Endometrial microvascular endothelial cells (primary cell): ENCODE measurements around the gene PLEKHA7. TPM values are rescaled to one million over a fixed set of nuclear protein-coding genes. Genes with fewer than 3 reads are reported as not detected.
"Not testable (repeated sequence)": the region's sequence is repeated elsewhere in the genome, so short reads cannot be mapped to it uniquely, and the experiment has no call there.

ENCODE experiments used
- in situ Hi-C: cut with HindIII; loops from 2 replicates; pipeline ENCODE4 v1.10.0; 2017; ENCODE audit warnings: low sequenced_read_pairs, low pct_unique_long_range_greater_than_20kb; ENCODE audit errors: inconsistent ontology term
- total RNA-seq: library from RNA; depleted of rRNA; stranded (reverse); fragments of >200 nt; gene quantifications from one replicate; pipeline ENCODE4 v1.2.3, GENCODE V29; 2015; ENCODE audit errors: inconsistent ontology term

Gene PLEKHA7
- total RNA-seq, 1 donor from 2014 or later = 0.19 TPM

DNA sequence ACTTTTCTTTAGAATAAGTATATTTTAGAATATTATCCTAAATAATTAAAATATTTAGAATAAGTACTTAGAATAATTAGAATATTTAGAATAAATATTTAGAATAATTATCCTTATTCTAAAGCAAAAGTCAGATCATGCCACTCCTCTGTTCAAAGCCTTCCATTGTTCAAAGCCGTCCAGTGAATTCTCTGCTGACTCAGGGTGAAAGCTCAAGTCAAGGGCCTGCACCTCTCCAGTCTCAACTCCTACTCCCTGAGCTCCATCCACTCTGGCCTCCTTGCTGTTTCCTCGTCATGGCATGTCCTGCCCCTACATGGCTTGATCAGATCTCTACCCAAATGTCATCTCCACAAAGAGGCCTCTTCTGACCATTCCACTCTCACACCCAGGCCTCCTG is 30.0 kb downstream of the PLEKHA7 start:
- in situ Hi-C loops = no loop called here

DNA sequence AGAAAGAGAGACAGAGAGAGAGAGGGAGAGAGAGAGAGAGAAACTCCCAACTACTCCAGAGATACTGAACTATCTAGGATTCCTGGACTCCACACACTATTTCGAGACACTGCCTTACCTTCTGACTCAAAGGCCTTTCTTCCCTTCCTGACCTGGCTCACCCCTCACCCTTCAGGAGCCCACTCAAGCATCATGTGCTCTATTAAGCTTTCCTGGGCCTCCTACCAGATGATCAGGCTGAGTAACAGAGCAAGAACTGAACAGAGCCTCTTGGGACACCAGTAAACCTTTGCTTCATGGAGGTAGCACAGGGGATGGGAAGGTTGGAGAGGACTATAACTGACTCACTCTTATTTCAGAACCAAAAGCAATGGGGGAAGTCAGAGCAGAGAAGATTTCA is 31.4 kb downstream of the PLEKHA7 start:
- in situ Hi-C loops = no loop called here

DNA sequence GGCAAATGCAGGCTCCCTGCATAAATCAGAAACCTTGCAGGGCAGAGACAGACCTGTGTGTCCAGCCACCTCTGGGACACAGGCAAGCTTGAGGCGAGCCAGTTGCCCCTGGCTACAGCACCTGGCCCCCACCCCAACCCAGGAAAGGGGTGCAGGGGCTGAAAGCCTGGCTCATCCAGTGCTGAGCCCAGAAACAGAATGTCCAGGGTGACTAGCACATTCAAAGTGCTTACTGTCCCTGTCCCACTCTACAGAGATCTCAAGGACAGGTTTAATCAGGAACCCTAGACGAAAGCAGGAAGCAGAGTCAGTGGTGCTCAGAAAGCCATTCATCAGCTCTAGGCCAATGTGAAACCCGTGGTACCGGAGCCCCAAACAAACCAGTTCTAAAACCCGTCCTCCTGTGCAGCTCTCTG is 31.9 kb downstream of the PLEKHA7 start:
- in situ Hi-C loops = no loop called here

DNA sequence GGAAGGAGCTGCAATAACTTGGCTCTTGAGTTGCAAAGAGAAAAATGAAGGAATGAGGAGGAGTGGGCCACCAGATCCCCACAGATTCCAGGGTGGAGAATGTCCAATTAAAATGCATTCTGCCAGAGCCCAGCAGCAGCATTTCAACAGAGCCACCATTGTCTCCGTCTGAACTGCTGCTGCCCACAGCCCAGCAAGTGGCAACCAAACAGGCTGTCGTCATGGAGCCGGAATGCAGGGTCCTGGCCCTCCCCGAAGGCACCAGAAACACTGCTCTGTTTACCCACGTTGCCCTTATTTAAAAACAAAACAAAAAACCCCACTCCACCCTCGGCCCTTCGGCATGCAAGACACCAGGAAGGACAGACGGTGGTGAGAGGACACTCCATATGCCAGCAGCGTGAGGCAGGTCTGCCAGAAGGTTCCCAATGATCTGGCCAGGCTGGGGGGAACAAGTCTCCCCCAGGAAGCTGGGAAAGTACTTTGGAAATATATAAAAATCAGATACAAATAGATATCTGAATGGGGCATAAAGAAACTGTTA is 32.5 kb downstream of the PLEKHA7 start:
- in situ Hi-C loops = no loop called here

DNA sequence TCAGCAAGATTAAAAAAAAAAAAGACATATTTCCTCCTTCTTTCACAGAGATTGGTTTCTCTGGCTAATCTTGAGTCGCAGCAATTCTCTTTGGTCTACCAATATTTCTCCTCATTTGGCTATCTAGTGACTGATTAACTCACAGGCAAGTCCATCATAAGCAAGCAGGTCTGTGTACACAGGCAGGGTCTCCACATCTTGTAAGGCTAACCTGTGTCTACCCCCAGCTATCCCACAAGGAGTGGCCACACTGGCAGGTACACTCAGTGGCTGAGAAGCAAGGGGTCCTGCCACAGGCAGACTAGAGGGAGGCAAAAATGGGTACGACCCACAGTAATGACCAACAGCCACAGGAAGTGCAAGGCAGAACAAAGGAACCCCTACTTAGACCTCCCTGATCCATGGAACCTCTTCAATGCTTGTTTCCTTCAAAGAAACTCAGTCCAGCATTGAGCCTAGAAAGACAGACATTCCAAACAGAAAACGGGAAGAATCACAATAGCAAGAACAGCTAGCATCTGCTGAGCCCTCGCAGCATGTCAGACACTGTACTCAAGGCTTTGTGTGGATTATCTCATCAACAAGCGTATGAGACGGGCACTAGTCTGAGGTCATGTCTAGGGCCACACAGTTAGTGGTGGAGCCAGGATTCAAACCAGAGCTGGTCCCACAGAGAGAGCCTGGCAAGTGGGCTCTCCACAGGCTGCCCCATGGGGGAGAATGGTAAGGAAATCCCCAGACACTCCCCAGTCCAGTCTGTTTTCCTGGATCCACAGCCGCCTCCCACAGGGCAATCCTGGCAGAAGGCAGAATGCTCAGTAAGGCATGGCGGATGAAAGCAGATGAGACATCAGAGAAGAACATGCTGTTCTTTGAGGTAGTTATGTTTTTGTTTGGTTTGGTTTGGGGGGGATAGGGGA is 34.3 kb downstream of the PLEKHA7 start:
- in situ Hi-C loops = no loop called here

GRCh38 chr11:16977994-16978315 is 36.3 kb downstream of the PLEKHA7 start:
- in situ Hi-C loops = no loop called here

- in situ Hi-C loops = no loop called here
Observed at GRCh38 chr11:16977136-16977993, 36.8 kb downstream of the PLEKHA7 start.

DNA sequence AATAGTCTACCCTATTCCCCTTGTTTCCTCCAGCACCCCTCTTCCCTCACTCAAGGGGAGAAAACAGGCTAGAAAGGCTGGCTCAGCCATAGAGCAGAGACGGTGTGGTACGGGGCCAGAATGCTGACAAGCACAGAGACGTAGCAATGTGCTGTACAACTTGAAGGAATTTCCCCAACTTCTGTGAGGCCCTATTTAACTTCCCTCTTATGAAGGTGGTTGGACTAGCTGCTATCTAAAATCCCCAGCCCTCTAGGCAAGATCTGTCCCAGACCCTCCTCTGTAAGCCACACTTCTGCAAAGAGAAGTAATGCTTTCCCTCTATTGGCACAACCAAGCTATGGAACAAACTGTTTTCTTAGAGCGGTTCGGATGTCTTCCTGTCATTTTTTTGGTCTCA is 37.8 kb downstream of the PLEKHA7 start:
- in situ Hi-C loops = no loop called here

DNA sequence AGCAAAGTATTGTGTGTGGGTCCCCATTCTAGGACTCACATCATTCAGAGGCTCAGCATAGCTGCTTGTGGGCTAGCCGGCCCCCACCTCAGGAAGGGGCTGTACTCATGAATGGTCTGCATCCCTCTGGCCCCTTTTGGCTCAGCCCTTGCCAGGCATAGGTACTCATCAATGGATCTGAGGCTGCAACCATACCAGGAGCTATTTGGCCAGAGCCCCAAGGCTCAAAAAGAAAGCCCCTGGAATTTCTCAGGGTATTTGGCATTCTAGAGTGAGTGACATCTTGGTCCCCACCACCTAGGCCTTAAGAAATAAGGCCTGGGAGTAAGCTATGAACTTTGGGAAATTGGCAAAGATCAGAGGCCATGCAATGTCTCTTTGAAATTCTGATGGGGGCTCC is 38.3 kb downstream of the PLEKHA7 start:
- in situ Hi-C loops = no loop called here

DNA sequence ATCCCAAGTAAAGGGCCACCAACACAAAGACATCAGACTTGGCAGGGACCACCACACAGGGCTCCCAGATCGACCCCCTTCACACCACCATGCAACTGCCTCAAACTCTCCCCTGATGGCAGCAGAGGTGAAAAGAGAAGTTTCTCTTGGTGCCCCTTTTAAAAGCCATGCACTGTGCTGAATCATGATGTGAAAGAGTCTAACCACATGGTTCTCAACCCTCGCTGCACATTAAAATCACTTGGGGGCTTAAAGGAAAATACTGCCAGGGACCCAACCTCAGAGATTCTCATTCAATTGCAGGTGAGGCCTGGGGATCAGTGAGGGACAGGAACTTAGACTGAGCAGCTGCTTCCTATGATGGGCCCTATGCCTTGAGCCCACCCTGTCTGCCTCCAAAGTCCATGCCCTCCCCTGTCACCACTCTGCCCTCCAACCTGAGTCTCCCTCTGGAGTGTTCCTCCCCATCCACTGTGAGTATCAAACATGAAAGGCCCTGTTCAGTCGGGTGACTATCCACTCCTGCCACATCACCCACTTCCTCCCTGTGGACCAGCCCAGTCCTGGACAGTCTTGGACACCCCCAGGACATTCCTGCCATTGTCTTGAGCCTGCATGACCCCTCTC is 40.8 kb downstream of the PLEKHA7 start:
- in situ Hi-C loops = no loop called here

GRCh38 chr11:16969010-16969999 is 44.9 kb downstream of the PLEKHA7 start:
- in situ Hi-C loops = no loop called here

DNA sequence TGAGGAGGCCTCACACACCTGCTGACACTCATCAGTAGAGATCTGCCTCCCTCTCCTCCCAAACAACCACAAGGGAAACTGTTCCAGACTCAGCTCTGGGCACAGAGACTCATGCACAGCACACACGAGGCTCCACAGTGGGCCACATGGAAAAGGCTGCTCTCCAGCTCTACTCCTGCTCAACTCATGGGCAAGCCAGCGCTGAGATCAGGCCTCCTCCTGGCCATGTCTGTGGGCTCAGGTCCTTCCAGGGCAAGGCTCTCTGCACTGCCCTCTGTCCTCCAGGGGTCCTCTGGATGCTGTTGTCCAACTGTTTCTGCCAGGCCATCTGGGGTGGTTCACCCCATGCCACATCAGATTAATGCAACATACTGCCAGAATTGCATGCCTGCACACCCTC is 46.0 kb downstream of the PLEKHA7 start:
- in situ Hi-C loops = no loop called here

DNA sequence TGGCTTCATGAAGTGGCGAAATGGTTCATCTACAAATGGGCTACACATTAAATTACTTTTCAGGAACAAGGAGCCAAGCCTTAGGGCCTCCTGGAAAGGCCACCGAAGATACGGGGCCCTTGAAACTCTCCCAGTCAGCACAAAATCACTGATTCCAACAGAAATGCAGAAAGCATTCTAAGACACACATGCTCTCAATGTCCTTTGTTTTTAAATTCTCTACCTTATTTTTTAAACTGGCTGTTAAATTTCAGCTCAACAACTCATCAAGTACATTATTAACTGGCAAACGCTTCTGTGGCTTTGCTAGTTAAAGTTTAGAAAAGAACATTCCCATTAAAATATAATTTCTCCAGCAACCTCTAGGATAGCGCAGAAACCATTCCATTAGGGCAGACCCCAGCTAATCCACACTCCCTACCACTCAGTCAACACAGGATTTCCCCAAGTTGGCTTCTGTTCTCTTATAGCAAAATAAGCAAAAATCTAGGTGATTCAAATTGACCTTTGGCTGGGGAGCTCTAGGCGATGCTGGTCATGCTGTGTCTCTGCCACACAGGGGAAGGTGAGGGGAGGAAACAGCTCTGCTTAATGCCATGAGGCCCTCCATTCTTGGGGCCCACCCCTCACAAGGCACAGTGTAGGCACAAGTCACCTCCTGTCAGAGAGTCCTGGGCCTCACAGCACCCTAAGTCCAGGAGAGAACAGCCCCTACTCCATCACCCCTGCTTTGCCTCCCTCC is 47.1 kb downstream of the PLEKHA7 start:
- in situ Hi-C loops = no loop called here

- in situ Hi-C loops = no loop called here
Observed at GRCh38 chr11:16964501-16964900, 49.7 kb downstream of the PLEKHA7 start.

DNA sequence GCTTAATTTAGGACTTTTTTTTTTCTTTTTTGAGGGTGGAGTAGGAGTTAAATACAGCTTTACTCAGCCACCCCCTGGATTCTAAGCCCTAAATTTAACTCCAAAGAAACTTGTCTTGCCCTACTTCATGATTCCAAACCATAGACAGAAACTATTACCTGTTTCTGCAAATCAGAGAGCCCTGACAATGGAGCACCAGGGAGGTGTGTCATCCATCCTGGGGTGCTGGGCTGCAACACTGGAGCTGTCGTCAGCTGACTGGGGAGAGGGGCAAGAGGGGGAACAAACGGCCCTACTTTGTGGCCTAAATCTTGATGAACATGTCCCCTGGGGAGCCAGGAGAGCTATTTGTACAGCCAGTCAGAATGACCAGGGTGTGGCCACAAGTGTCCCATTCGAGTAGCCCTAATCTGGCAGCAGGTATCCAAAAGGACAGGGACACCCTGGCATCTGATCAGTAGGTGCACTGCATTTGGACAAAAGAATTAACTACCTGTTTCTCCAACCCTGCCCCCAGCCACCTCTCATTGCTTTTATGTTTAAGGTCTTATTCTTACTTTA is 50.8 kb downstream of the PLEKHA7 start:
- in situ Hi-C loops = no loop called here

- in situ Hi-C loops = not testable (repeated sequence)
Observed at GRCh38 chr11:16962589-16962988, 51.6 kb downstream of the PLEKHA7 start.

GRCh38 chr11:16962146-16962545 is 52.1 kb downstream of the PLEKHA7 start:
- in situ Hi-C loops = no loop called here
